ENCODE data around the gene ANTXR2. TPM values are rescaled to one million over a fixed set of nuclear protein-coding genes. Genes with fewer than 3 reads are reported as not detected.

ANTXR2 gene
- total RNA-seq, 2 experiments from 2014 or later, result 15.3 to 16.7 TPM

GRCh38 chr4:79998201-79998600 lies 74.8 kb downstream of the ANTXR2 start:
- intact Hi-C loops (cut with DNase I, micrococcal nuclease), result loop anchor here in 1 of 2 experiments (5.0 kb wide), 1 partner anchor 46 kb away; no protein-coding TSS in a partner anchor

GRCh38 chr4:79996851-79997250 lies 76.2 kb downstream of the ANTXR2 start:
- intact Hi-C loops (cut with DNase I, micrococcal nuclease), result loop anchor here in 1 of 2 experiments (5.0 kb wide), 1 partner anchor 45 kb away; no protein-coding TSS in a partner anchor
- Mint-ChIP-seq H3K27me3 (no peaks in the 10 kb centered on the region), H3K4me1 (ENCODE audit: low read depth) (peaks cover 50% of the 10 kb centered on the region), H3K27ac (no peak overlapping the region), H3K4me3 (no peak overlapping the region), H3K9me3 (no peaks in the 10 kb centered on the region), H3K36me3 (ENCODE audit: low read depth) (peaks cover 42% of the 10 kb centered on the region)
- TF ChIP-seq CTCF (IDR thresholded peaks at IDR 0.05), result no peak
- DNase-seq (no peak), ATAC-seq (ENCODE audit: poor library complexity) (no peak)
- Histone ChIP-seq H3K27ac (ENCODE audit: low read depth in 1 of 2, low read length in 2 of 2) (no peak overlapping the region), H3K27me3 (ENCODE audit: control insufficient read depth in 1 of 2, insufficient read depth in 2 of 2, low read length in 2 of 2) (no peaks in the 10 kb centered on the region), H3K36me3 (ENCODE audit: insufficient read depth, low read length) (peaks cover 2% of the 10 kb centered on the region), H3K4me1 (ENCODE audit: insufficient read depth, low read length) (no peaks in the 10 kb centered on the region), H3K4me3 (ENCODE audit: low read length) (no peak overlapping the region), H3K9me3 (ENCODE audit: control insufficient read depth in 1 of 2, insufficient read depth in 1 of 2, low read length in 2 of 2) (no peaks in the 10 kb centered on the region)
- POLR2A ChIA-PET, result interaction anchor here (0.7 kb wide), 1 partner anchor 44 kb away, joined by 3 read pairs; no protein-coding TSS in a partner anchor
- CTCF ChIA-PET, result no interaction called here

More at GRCh38 chr4:79998201-79998600, 74.8 kb downstream of the ANTXR2 start:
- Mint-ChIP-seq H3K36me3 (ENCODE audit: low read depth) (peaks cover 45% of the 10 kb centered on the region), H3K4me3 (no peak overlapping the region), H3K27me3 (no peaks in the 10 kb centered on the region), H3K9me3 (no peaks in the 10 kb centered on the region), H3K27ac (no peak overlapping the region), H3K4me1 (ENCODE audit: low read depth) (peaks cover 42% of the 10 kb centered on the region)
- no peaks in the 10 kb centered on the region for H3K4me1 ChIP-seq (ENCODE audit: insufficient read depth, low read length)
- H3K27me3 ChIP-seq (ENCODE audit: control insufficient read depth in 1 of 2, insufficient read depth in 2 of 2, low read length in 2 of 2), result no peaks in the 10 kb centered on the region
- H3K36me3 ChIP-seq (ENCODE audit: insufficient read depth, low read length), result peaks cover 2% of the 10 kb centered on the region
- no peak overlapping the region for H3K4me3 ChIP-seq (ENCODE audit: low read length)
- CTCF ChIA-PET, result no interaction called here
- no peak overlapping the region for H3K27ac ChIP-seq (ENCODE audit: low read depth in 1 of 2, low read length in 2 of 2)
- POLR2A ChIA-PET, result no interaction called here
- no peak for TF ChIP-seq CTCF (IDR thresholded peaks at IDR 0.05)
- ATAC-seq (ENCODE audit: poor library complexity) (no peak), DNase-seq (no peak)
- no peaks in the 10 kb centered on the region for H3K9me3 ChIP-seq (ENCODE audit: control insufficient read depth in 1 of 2, insufficient read depth in 1 of 2, low read length in 2 of 2)

- Mint-ChIP-seq H3K36me3 (ENCODE audit: low read depth) (peaks cover 47% of the 10 kb centered on the region), H3K4me3 (no peak overlapping the region), H3K9me3 (no peaks in the 10 kb centered on the region), H3K27ac (no peak overlapping the region), H3K4me1 (ENCODE audit: low read depth) (peaks cover 77% of the 10 kb centered on the region), H3K27me3 (no peaks in the 10 kb centered on the region)
- H3K27me3 ChIP-seq (ENCODE audit: control insufficient read depth in 1 of 2, insufficient read depth in 2 of 2, low read length in 2 of 2), result no peaks in the 10 kb centered on the region
- no peak overlapping the region for H3K27ac ChIP-seq (ENCODE audit: low read depth in 1 of 2, low read length in 2 of 2)
- no peaks in the 10 kb centered on the region for H3K4me1 ChIP-seq (ENCODE audit: insufficient read depth, low read length)
- H3K36me3 ChIP-seq (ENCODE audit: insufficient read depth, low read length), result peaks cover 2% of the 10 kb centered on the region
- CTCF ChIA-PET, result no interaction called here
- intact Hi-C loops (cut with DNase I, micrococcal nuclease), result no loop called here
- H3K4me3 ChIP-seq (ENCODE audit: low read length), result no peak overlapping the region
- ATAC-seq (ENCODE audit: poor library complexity), result no peak
- no peak for TF ChIP-seq CTCF (IDR thresholded peaks at IDR 0.05)
- no peak for DNase-seq
- POLR2A ChIA-PET, result no interaction called here
- H3K9me3 ChIP-seq (ENCODE audit: control insufficient read depth in 1 of 2, insufficient read depth in 1 of 2, low read length in 2 of 2), result no peaks in the 10 kb centered on the region
These were observed 79.6 kb downstream of the ANTXR2 start for GRCh38 chr4:79993476-79993875.

Measured in CD4-positive, alpha-beta T cell (primary cell).